ENCODE measurements around the gene MTA3. TPM values are rescaled to one million over a fixed set of nuclear protein-coding genes. Genes with fewer than 3 reads are reported as not detected.

Gene MTA3
- total RNA-seq, 3 donors from 2014 or later, result 11.5 to 18.3 (median 13.5) TPM

DNA sequence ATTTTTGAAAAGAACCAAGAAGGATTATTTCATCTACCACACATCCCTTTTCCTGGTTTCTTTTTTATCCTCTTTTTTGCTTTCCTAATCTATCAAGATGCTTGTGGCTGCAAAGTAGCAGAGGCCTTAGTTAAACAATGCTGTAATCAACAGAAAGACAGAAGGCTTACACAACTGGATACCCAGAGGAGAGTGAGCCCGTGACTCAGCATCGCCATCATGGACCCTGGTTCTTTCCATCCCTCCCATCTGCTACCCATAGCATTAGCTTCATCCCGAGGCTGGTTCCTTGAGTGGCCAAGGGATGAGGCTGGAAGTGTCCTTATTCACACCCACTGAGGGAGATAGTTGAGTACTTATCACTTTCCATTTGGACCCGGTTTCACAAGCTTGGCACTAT lies 231.4 kb downstream of the MTA3 start:
- H3K4me1 Mint-ChIP-seq (ENCODE audit: low read depth), result peaks cover 11% of the 10 kb centered on the region
- no peak overlapping the region for H3K4me3 Mint-ChIP-seq
- peaks cover under 1% of the 10 kb centered on the region for H3K36me3 Mint-ChIP-seq (ENCODE audit: insufficient read depth)
- peaks cover 19% of the 10 kb centered on the region for H3K27me3 Mint-ChIP-seq (ENCODE audit: low read depth)
- H3K9me3 Mint-ChIP-seq, result no peaks in the 10 kb centered on the region
- DNase-seq, result no peak
- no peak for ATAC-seq

- no peaks in the 10 kb centered on the region for H3K9me3 Mint-ChIP-seq
- H3K4me1 Mint-ChIP-seq (ENCODE audit: low read depth), result peaks cover 10% of the 10 kb centered on the region
- H3K27me3 Mint-ChIP-seq (ENCODE audit: low read depth), result peaks cover 20% of the 10 kb centered on the region
- DNase-seq (no peak), ATAC-seq (no peak)
- no peaks in the 10 kb centered on the region for H3K36me3 Mint-ChIP-seq (ENCODE audit: insufficient read depth)
- H3K4me3 Mint-ChIP-seq, result no peak overlapping the region
Observed at GRCh38 chr2:42800461-42800962, 232.1 kb downstream of the MTA3 start.

DNA sequence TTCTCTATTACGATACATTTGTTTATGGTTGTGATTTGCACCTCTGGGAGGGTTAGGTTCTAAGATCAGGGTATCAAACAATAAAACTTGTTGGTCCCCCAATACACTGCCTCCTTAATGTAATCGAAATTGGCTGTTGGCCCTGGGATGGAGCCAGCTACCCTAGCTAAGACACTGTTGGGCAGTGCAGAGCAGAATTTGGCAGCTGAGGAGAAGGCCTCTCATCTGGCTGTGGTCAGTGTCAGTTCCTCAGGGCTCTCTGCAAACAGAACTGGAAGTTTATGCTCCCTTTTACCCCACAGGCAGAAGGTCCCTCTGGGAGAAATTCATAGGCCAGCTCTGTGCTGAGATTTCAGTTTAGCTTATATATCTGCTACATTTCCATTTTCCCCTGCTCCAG lies 232.5 kb downstream of the MTA3 start:
- no peak for ATAC-seq
- no peaks in the 10 kb centered on the region for H3K36me3 Mint-ChIP-seq (ENCODE audit: insufficient read depth)

DNA sequence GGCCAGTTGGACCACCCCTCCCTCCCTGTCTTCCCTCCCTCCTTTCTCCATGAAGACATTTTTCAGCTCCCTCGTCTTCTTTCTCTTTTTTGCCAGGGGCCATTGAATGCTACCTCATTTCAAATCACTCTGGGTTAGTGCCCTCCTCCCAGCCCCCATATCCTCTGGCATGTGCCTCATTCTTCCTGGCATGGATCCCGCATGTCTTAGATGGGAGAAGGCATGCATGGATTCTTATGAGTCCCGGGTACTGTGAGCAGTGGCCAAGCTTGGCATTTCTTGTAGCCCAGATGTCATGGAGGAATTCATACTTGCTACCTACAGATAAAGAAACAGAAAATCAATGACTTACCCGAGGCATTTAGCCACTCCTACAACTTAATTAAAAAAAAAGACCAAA lies 232.9 kb downstream of the MTA3 start:
- ATAC-seq, result no peak
- Mint-ChIP-seq H3K9me3 (no peaks in the 10 kb centered on the region), H3K36me3 (ENCODE audit: insufficient read depth) (no peaks in the 10 kb centered on the region), H3K27me3 (ENCODE audit: low read depth) (peaks cover 21% of the 10 kb centered on the region), H3K4me3 (no peak overlapping the region), H3K4me1 (ENCODE audit: low read depth) (peaks cover 4% of the 10 kb centered on the region)
- no peak for DNase-seq

More for the DNA sequence above, 232.5 kb downstream of the MTA3 start:
- Mint-ChIP-seq H3K27me3 (ENCODE audit: low read depth) (peaks cover 21% of the 10 kb centered on the region), H3K4me3 (no peak overlapping the region), H3K9me3 (no peaks in the 10 kb centered on the region), H3K4me1 (ENCODE audit: low read depth) (peaks cover 5% of the 10 kb centered on the region)
- no peak for DNase-seq

DNA sequence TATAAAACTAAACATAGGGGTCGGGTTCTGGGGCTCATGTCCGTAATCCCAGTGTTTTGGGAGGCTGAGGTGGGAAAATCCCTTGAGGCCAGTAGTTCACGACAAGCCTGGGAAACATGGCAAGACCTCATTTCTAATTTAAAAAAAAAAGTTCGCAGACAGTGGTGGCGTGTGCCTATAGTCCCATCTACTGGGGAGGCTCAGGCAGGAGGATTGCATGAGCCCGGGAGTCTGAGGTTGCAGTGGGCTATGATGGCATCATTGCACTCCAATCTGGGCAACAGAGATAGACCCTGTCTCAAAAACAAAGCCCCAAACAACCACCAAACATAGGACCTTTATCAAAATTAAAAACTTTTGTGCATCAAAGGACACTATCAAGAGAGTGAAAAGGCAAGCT lies 233.7 kb downstream of the MTA3 start:
- Mint-ChIP-seq H3K27me3 (ENCODE audit: low read depth) (peaks cover 21% of the 10 kb centered on the region), H3K9me3 (no peaks in the 10 kb centered on the region)
- ATAC-seq, result no peak

DNA sequence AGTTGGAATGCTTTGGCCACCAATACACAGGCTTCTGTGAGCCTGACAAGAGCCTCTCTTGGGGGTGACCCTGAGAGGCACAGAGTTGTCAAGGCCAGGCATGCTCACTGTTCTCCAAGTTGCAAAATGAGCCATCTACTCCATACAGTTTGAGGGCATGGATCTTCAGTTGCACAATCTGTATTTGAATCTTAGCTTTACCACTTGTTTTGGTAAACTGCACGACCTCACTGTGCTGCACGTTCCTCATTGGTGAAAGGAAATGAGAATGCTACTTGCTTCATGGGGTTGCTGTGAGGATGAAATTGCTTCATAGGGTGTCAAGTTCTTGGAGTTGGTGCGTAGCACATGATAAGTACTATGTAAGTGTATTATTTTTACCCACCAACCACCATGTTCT lies 235.9 kb downstream of the MTA3 start:
- ATAC-seq (no peak), DNase-seq (no peak)
- Mint-ChIP-seq H3K4me1 (ENCODE audit: low read depth) (peaks cover 6% of the 10 kb centered on the region), H3K27me3 (ENCODE audit: low read depth) (peaks cover 21% of the 10 kb centered on the region), H3K36me3 (ENCODE audit: insufficient read depth) (no peaks in the 10 kb centered on the region), H3K9me3 (no peaks in the 10 kb centered on the region), H3K4me3 (no peak overlapping the region)

More for the DNA sequence above, 233.7 kb downstream of the MTA3 start:
- Mint-ChIP-seq H3K36me3 (ENCODE audit: insufficient read depth) (no peaks in the 10 kb centered on the region), H3K4me1 (ENCODE audit: low read depth) (peaks cover 2% of the 10 kb centered on the region), H3K4me3 (no peak overlapping the region)
- no peak for DNase-seq

GRCh38 chr2:42804891-42805290 lies 236.5 kb downstream of the MTA3 start:
- ATAC-seq, result no peak
- Mint-ChIP-seq H3K9me3 (no peaks in the 10 kb centered on the region), H3K36me3 (ENCODE audit: insufficient read depth) (no peaks in the 10 kb centered on the region), H3K4me3 (no peak overlapping the region), H3K27me3 (ENCODE audit: low read depth) (peaks cover 21% of the 10 kb centered on the region), H3K4me1 (ENCODE audit: low read depth) (peaks cover 6% of the 10 kb centered on the region)
- DNase-seq, result no peak

Other genes with a start within 250 kb of the MTA3 start
- gene COX7A2L, start 207.4 kb upstream of the MTA3 start, total RNA-seq, result 100 to 1,000 TPM in 1 of 3 donors, 10 to 100 TPM in 2; 89.6 to 100 (median 96.2) TPM
- gene KCNG3, start 74.7 kb upstream of the MTA3 start, total RNA-seq, result under 1 TPM; 0.24 to 0.50 (median 0.38) TPM
- gene OXER1, start 195.5 kb downstream of the MTA3 start, total RNA-seq, result under 1 TPM in 1 of 3 donors, not detected in 2; 0.33 TPM
- under 1 TPM in 2 of 3 donors, not detected in 1; 0.24 to 0.30 TPM for gene HAAO, start 224.0 kb downstream of the MTA3 start, total RNA-seq